Stimulated activated CD4-positive, alpha-beta T cell treated with anti-CD3 and anti-CD28 coated beads, Interleukin-2, amount 100 ng/mL, for 48 hours (primary cell): Measurements from ENCODE around the gene F13A1.

ENCODE experiments used
- DNase-seq, 2 donors: peaks; one replicate each; pipeline ENCODE4 v3.0.0-alpha.2; 2020

Gene F13A1

GRCh38 chr6:6179858-6180623 lies 140.4 kb downstream of the F13A1 start:
- DNase-seq = no peak

DNA sequence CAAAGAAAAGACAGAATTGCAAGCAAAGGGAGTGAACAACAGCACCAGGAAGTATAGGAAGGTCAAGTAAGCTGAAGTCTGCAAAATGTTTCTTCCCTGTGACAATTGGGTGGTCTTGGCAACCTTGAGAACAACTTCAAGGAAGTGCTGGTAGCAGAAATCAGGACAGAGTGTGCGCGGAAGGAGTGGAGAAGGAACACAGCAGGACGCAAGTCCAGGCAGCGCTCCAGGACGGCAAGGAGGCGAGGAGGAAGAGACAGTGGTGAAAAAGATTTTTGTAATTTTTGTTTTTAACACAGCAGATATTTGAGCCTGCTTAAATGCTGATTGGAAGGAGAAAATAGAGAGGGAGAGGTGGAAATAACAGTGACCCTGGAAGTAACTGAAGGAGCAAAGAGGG lies 141.7 kb downstream of the F13A1 start:
- no peak for DNase-seq

DNA sequence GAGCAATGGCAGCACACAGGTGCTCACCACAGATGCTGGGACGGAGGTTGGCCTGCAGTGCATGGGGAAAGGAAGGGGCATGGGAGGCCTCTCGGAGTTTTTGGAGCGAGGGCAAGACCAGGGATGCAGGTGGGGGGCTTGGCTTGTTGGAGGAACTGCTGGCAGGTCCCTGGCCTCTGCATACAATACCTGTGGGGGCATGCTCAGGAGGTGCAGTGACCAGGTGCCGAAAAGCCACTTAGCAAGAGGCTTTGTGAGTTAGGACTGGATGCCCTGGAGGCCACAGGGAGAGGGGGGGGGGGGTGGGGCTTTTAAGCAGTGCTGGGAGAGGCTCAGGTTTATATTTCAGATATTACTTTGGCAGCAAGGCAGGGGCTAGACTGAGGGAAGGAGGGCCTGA lies 142.7 kb downstream of the F13A1 start:
- DNase-seq = no peak

GRCh38 chr6:6176586-6177228 lies 143.8 kb downstream of the F13A1 start:
- no peak for DNase-seq

DNA sequence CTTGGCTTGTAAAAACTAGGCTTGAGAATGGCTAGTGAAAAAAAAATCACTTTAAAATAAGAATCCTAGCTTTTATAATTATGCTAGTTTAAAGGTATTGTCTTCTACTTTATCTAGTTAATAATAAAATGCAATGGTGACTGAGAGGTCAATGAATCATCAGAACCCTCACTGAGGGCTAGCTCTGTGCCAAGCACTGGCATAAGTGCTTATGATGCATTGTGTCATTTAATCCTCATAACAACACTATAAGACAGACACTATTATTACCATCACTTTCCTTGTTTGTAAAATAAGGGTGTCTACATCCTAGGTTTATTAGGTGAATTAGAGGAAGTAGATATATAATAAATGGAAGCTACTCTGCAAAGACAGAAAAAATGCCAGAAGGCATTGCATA lies 144.3 kb downstream of the F13A1 start:
- no peak for DNase-seq

DNA sequence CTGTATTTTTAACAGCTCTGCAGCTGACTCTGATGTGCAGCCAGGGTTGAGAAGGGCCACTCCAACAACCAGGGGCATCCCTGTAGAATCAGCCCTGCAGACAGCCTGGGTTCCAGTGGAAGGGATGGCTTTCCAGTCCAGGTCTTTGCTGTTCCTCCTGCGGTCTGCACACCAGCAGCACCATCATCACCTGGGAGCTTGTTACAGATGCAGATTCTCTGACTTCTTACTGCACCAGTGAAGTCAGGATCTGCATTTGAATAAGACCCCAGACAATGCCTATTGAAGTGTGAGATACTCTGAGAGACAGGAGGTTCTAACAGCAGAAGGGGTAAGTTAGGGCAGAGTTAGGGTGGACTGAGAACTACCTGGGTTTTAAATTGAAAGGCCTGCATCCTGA lies 151.3 kb downstream of the F13A1 start:
- DNase-seq = no peak

- no peak for DNase-seq
These were observed 154.4 kb downstream of the F13A1 start for GRCh38 chr6:6166064-6166463.

GRCh38 chr6:6164367-6164766 lies 156.1 kb downstream of the F13A1 start:
- DNase-seq = no peak

- DNase-seq = no peak
These were observed 166.1 kb downstream of the F13A1 start for GRCh38 chr6:6154335-6154734.

DNA sequence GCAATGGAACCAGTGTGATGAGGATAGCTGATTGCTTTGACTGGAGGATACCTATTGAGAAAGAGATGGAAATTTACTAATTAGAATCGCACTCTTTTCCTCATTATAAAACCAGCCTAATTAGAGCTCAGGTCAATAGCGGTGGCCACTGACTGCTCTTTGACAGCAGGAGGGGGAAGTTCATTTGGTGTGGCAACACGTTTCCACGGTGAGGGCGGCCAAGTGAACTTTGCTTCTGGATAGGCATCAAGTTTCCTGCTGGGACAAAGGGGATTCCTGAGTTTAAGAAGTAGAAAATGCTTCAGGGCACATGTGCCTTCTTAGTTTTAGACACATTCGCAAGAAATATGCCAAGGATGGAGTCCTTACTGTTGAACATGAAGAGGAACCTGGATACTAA lies 168.4 kb downstream of the F13A1 start:
- no peak for DNase-seq

DNA sequence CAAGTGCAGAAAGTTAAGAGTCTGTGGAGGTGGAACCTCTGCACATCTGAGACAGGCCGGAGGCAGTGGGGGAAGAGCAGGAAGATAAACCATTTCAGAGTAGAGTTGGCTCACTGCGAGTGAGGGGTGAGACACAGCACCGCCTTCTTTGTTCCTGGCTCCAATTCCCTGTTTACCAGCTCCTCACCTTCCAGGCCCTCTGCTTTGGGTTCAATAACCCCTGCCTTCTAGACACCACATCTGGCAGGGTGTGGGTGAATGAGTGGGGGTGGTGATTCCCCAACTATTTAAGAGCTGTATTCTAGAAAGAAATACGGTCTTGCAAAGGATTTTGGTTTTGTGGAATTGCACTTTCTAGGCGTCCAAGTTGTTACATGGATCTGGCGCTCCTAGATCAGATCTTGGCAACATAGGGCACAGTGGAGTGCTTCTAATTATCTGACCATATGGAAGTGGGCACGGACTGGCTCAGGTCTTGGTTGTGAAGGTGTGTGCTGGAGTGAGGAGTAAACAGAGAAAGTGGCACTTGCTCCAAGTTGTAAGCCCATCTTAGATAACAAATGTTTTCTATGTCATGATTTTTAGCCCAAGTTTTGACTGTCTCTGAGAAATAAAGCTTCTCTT lies 172.2 kb downstream of the F13A1 start:
- no peak for DNase-seq

GRCh38 chr6:6131492-6132109 lies 188.9 kb downstream of the F13A1 start:
- no peak for DNase-seq

- no peak for DNase-seq
These were observed 195.0 kb downstream of the F13A1 start for GRCh38 chr6:6125495-6125894.

GRCh38 chr6:6123803-6124202 lies 196.7 kb downstream of the F13A1 start:
- DNase-seq = no peak

DNA sequence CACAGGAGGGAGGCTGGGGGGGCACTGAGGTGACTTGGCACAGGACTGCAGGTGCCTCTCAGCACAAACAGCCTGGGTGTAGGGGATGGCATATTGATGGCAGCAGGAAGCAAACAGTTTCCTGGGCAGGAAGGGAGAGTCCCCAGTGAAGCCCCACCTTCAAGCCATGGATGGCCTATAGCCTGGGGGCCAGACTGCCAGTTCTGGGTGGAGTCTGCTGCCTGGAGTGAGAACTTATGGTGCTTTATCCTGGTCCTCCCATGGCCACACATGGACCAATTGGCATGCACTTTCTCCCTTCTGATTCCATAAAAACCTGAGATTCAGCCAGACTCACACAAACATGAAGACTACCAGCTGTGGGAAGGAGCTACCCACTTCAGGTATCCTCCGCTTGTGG lies 198.5 kb downstream of the F13A1 start:
- no peak for DNase-seq

- DNase-seq = no peak
These were observed 214.9 kb downstream of the F13A1 start for GRCh38 chr6:6105472-6106036.
